Measurements from ENCODE around the gene PCBP3. TPM values are rescaled to one million over a fixed set of nuclear protein-coding genes. Genes with fewer than 3 reads are reported as not detected.

PCBP3 gene
- total RNA-seq, 2 donors from 2014 or later = 2.1 to 5.3 TPM

- no peak for DNase-seq
- H3K4me3 ChIP-seq = no peak overlapping the region
- TF ChIP-seq CTCF (IDR thresholded peaks at IDR 0.05) = no peak
- H3K4me1 ChIP-seq = no peaks in the 10 kb centered on the region
- H3K9me3 ChIP-seq = no peaks in the 10 kb centered on the region
- no peaks in the 10 kb centered on the region for H3K27me3 ChIP-seq
- H3K27ac ChIP-seq = no peak overlapping the region
- intact Hi-C loops (cut with DNase I) = no loop called here
- no peak overlapping the region for H3K9ac ChIP-seq (ENCODE audit: low read depth in 2 of 2, low read length in 2 of 2)
- no peaks in the 10 kb centered on the region for H3K36me3 ChIP-seq
Measured at GRCh38 chr21:45945066-45945867, 301.7 kb downstream of the PCBP3 start.

- no peak for DNase-seq
- intact Hi-C loops (cut with DNase I) = no loop called here
- H3K27ac ChIP-seq = no peak overlapping the region
Measured at GRCh38 chr21:45945868-45946210, 302.3 kb downstream of the PCBP3 start.

GRCh38 chr21:45947296-45947695 is 303.8 kb downstream of the PCBP3 start:
- H3K27me3 ChIP-seq = no peaks in the 10 kb centered on the region
- no peaks in the 10 kb centered on the region for H3K4me1 ChIP-seq
- H3K9ac ChIP-seq (ENCODE audit: low read depth in 2 of 2, low read length in 2 of 2) = no peak overlapping the region
- DNase-seq = no peak
- TF ChIP-seq CTCF (IDR thresholded peaks at IDR 0.05) = no peak
- H3K4me3 ChIP-seq = no peak overlapping the region
- intact Hi-C loops (cut with DNase I) = no loop called here
- H3K27ac ChIP-seq = no peak overlapping the region
- H3K36me3 ChIP-seq = no peaks in the 10 kb centered on the region
- no peaks in the 10 kb centered on the region for H3K9me3 ChIP-seq

More at GRCh38 chr21:45945868-45946210, 302.3 kb downstream of the PCBP3 start:
- no peaks in the 10 kb centered on the region for H3K27me3 ChIP-seq
- no peaks in the 10 kb centered on the region for H3K4me1 ChIP-seq
- H3K9ac ChIP-seq (ENCODE audit: low read depth in 2 of 2, low read length in 2 of 2) = no peak overlapping the region
- no peaks in the 10 kb centered on the region for H3K9me3 ChIP-seq
- TF ChIP-seq CTCF (IDR thresholded peaks at IDR 0.05) = no peak
- no peaks in the 10 kb centered on the region for H3K36me3 ChIP-seq
- H3K4me3 ChIP-seq = no peak overlapping the region

DNA sequence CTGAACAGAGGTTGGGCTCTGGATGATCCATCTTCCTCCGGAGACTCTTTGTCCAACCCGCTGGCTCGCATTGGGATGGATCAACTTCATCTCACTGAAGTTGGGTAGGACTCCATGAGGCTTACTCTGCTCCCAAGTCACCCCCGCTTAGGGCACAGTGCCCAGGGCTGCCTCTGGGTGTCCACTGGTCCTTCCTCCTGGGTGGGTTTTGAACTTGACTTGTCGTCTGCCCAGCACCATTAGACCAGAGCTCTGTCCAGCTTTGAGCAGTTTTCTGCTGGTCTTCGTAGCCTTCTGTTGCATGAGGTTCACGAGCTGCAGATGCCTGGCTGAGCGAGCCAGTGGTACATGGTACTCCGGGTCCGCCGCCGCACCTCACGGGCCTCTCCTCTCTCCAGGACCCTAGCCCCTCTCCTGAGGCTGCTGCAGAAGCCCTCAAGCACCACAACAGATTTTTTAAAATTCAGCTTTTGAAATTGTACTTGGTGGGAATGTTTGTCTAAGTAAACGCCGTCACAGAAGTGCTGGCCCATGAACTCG is 304.3 kb downstream of the PCBP3 start:
- no peaks in the 10 kb centered on the region for H3K9me3 ChIP-seq
- intact Hi-C loops (cut with DNase I) = no loop called here
- no peaks in the 10 kb centered on the region for H3K27me3 ChIP-seq
- H3K4me1 ChIP-seq = no peaks in the 10 kb centered on the region
- no peaks in the 10 kb centered on the region for H3K36me3 ChIP-seq
- no peak overlapping the region for H3K4me3 ChIP-seq
- H3K9ac ChIP-seq (ENCODE audit: low read depth in 2 of 2, low read length in 2 of 2) = no peak overlapping the region
- H3K27ac ChIP-seq = no peak overlapping the region
- TF ChIP-seq CTCF (IDR thresholded peaks at IDR 0.05) = no peak
- no peak for DNase-seq

DNA sequence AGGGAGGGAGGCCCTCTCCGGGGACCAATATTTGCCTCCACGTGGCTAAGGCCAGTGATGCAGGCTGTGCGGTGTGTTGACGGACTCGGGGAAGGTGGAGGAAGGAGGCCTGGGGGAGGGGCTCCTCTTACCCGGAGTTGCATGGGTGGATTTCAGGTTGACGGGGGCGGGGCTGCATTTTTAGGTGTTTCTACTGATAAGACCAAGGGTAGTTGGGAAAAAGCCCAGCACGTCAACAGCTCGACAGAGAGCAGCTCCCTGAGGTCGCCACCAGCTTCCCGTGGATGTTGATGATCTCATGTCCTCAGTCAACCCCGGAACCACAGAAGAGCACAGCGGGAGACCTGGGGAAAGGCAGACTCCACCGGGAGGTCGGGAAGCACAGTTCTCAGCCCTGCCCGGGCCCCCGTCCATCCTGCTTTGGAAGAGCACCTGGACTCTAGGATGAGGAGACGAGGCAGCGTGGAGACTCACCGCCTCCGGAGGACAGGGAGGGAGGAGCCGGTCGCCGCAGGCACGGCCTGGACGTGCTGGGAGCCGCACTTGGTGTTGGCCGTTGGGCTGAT is 305.1 kb downstream of the PCBP3 start:
- H3K36me3 ChIP-seq = no peaks in the 10 kb centered on the region
- H3K27ac ChIP-seq = no peak overlapping the region
- no peak for TF ChIP-seq CTCF (IDR thresholded peaks at IDR 0.05)
- H3K9ac ChIP-seq (ENCODE audit: low read depth in 2 of 2, low read length in 2 of 2) = no peak overlapping the region
- intact Hi-C loops (cut with DNase I) = no loop called here
- no peaks in the 10 kb centered on the region for H3K9me3 ChIP-seq
- no peaks in the 10 kb centered on the region for H3K4me1 ChIP-seq
- H3K4me3 ChIP-seq = no peak overlapping the region
- no peaks in the 10 kb centered on the region for H3K27me3 ChIP-seq
- no peak for DNase-seq
